ENCODE measurements around the gene CR2.
"Not testable (repeated sequence)": the region's sequence is repeated elsewhere in the genome, so short reads cannot be mapped to it uniquely, and the experiment has no call there.

The CR2 gene

DNA sequence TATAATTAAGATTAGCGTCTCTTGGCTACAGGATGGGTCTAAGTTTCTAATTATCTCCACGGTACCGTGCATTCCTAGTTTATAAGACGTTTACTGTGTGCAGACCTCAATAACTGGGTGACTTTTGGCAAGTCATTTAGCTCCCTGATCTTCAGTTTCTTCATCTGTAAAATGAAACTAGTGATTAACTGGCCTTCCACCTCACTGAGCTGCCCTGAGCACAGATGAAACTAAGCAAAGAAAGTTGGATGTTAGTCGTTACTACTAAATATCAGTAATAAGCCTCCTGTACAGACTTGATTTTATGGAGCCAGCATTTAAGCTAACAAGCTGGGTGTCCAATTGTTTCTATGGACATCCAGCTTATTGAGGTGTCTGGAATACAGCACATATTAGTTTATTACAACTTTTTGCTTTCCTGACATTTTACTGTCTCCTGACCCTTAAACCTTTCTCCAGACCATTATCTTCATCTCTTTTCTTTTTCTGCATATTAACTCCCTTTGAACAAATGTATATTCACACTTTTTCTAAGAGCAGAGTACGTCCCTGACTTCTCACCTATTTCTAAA is 1.1 kb downstream of the CR2 start:
- DNase-seq, result no peak

DNA sequence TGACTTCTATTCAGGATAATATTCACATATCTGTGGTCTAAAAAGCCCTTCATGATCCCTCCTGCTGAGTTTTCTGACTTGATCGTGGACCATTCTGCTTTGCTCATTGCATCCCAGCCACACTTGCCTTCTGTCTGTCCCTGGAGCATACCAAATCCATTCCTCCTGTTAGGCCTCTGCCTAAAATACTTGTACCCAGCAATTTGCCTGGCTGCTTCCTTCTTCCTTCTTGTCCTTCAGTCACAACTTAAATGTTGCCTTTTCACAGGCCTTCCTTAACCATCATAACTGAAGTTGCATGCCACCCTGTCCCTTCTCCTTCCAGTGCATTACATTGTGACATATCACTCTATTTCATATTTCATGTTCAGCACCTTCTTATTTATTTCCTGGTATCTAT is 4.3 kb downstream of the CR2 start:
- DNase-seq, result no peak

DNA sequence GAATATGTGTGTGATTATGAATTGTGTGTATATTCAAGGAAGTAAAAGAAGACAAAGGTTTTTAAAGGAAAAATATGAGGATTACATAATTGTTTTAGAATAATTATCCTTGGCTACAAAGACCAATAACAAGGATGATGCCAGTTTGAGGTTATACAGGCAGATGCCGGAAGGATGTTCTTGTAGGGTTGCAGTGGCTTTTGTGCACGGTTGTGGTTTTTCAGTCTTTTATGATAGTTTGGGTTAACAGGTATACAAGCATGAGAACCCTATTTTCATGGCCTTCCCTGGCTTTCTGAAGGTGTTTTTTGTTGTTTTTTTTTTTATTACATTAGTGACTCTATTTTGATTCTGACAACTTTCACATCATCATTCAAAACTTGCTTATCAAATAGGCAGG is 4.9 kb downstream of the CR2 start:
- DNase-seq, result no peak

DNA sequence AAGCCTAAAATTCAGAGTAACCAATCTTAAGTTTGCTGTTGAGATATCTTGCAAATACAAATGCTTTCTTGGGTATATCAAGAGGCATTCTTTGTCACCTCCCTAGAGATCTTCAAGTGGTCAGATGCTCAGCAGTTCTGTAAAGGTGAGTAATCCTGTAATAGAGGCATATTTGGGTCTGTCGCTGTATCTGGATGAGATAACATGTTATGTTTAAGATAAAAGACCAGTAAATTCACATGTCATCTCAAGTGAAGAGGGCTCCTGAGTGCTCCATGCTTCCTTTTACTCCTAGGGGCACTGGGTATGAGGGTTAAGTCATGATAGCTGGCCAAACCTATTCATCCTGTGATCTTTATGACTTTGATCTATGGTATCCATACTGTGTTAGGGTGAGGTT is 7.5 kb downstream of the CR2 start:
- no peak for DNase-seq

DNA sequence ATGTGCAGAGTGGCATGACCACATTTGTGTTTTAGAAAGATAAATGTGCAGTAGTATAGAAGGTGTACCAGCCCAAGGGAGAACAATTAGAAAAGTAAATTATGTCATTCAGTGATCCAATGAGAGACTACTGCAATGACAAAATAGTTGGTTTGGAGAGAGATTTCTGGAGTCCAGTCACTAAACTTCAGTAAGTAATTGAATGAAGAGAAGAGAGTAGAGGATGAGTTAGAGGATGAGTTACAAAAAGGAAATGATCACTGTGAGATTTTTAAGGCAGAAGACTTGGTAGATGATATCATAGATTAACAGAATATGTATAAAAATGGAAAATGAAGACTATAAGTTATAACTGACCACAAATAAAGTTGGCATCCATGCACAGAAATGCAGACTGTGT is 8.4 kb downstream of the CR2 start:
- no peak for DNase-seq

DNA sequence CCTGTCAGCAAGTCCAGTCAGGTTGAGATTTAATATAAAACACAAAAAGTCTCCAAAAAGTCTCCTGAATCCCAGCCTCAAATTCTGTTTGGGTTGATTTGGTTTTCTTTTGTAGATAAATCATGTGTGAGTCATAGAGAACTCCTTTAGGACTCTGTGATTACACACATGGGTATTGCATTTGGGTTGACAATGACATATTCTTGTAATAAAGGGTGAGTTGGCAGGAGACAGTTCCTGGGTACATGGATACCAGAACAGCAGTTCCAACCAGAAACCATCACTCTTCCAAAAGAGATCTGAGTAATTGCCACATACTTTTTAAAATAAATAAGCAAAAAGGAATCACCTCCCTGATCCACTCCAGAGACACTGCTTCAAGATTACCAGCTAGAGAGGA is 8.9 kb downstream of the CR2 start:
- no peak for DNase-seq

DNA sequence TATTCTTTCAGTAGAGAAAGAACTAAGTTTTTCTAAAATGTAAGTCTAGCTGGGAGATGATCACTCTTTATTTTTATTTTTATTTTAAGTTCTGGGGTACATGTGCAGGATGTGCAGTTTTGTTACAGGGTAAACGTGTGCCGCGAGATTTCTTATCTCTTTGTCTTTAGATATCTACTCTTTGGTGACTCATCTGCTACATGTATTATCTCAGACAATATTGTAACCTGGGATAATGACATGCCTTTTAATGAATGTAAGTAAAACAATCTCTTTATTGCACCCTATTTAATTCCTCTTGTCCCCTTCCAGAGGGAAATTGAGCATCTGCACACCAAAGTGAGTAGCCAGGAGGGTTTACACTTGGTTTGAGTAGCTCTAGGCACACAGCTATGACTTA is 9.4 kb downstream of the CR2 start:
- DNase-seq, result no peak

DNA sequence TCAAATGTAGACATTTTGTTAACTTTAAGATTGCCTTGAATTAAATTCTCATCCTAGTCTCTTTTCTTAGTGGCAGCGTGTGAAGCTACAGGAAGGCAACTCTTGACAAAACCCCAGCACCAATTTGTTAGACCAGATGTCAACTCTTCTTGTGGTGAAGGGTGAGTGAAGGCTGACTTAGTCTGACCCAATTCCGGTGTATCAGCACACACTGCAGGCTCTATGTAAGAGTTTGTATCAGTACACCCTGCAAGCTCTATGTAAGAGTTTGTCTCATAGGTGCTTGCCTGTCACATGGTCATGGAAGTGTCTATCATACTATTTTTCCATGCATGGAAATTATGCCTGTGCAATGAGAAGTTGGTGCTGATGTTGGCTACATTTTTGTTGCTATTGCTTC is 16.8 kb downstream of the CR2 start:
- no peak for DNase-seq

DNA sequence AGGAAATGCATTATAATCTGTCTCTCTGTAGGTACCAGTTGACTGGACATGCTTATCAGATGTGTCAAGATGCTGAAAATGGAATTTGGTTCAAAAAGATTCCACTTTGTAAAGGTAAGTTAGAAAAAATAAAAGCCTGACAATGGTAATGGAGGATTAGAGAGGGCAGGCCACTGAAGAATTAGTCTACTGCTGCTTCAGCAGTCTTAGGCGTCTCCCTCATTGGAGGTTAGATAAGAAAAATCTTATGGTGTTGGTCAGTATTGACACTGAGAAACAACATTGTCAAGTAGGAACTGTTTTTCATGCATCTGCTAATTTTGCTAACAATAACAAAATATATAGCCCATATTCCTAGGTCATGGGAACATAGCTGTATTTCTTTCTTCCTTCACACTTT is 20.1 kb downstream of the CR2 start:
- no peak for DNase-seq

DNA sequence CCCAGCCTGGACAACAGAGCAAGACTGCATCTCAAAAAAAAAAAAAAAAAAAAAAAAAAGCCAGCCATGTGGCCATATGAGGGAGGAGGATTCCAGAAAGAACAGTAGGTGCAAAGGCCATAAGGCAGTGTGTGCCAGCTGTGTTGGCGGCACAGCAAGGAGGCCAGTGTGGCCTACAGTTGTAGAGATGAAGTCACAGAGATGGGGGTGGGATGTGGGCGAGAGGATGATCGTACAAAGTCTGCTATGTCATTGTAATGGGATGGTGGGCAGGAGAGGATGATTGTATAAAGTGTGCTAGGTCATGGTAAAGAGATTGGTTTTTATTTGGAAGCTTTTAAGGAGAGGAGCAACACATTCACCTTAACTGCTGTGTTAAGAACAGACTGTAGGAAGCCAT is 32.1 kb downstream of the CR2 start:
- no peak for DNase-seq

DNA sequence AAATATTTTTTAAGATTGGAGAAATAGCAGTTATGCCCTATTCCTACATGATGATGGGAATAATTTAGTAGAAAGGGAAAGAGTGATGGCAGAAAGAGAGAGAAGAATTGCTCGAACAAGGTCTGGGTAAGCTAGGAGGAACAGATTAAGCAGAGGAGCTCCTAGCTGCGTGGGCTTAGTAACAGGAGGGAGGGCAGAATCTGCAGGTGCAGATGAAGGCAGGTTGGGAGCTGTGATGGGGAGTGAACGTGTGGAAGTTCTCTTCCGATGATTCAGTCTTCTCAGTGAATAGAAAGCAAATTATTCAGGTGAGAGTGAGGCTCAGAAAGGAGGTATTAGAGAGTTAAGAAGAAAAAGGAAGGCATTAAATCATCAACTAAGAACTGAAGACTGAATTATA is 33.5 kb downstream of the CR2 start:
- no peak for DNase-seq

DNA sequence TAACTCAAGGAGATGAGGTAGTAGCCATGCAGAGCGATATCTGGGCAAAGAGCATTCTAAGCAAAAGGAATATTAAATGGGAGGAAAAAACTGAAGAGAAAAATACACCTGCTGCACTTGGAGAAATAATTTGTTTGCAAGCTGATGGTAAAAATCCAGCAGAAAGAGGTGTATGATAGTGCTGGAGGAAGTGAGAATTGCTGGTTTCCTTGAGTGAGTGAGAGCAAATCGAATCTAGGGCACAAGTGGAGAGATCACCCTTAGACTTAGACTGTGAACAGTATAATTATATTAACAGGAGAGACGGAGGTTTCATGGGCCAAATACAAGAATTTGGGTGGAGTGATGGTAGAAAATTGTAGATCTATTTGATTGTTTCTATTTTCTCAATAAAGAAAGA is 39.1 kb downstream of the CR2 start:
- no peak for DNase-seq

DNA sequence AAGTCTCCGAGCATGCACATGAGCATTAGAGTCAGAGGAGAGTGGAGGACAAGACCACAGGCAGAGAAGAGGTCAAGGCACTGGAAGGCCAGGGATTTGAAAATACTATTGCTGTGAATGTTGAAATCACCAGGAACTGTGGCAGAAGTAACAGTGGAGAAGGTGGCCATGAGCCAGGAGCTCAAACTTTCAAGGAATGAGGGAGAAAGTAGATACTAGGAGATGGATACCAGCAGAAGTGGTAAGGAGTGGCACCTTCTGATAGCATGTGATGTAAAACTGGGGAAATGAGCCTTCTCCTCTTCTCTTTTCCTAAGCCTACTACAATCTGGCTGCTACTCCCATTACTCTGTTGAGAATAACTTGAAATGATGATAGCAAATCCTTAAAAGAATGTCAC is 40.0 kb downstream of the CR2 start:
- no peak for DNase-seq

DNA sequence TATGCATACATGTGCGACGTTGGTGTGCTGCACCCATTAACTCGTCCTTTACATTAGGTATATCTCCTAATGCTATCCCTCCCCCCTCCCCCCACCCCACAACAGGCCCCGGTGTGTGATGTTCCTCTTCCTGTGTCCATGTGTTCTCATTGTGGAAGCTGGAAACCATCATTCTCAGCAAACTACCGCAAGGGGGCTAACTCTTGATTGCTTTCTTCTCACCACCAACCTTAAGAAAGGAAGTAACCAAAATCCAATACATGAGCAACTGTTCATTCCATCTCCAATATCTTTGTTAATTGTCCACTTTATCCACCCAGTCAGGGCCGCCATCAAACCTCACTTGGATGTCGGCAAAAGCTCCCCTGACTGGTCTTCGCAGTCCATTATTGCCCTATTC is 41.2 kb downstream of the CR2 start:
- DNase-seq, result not testable (repeated sequence)

DNA sequence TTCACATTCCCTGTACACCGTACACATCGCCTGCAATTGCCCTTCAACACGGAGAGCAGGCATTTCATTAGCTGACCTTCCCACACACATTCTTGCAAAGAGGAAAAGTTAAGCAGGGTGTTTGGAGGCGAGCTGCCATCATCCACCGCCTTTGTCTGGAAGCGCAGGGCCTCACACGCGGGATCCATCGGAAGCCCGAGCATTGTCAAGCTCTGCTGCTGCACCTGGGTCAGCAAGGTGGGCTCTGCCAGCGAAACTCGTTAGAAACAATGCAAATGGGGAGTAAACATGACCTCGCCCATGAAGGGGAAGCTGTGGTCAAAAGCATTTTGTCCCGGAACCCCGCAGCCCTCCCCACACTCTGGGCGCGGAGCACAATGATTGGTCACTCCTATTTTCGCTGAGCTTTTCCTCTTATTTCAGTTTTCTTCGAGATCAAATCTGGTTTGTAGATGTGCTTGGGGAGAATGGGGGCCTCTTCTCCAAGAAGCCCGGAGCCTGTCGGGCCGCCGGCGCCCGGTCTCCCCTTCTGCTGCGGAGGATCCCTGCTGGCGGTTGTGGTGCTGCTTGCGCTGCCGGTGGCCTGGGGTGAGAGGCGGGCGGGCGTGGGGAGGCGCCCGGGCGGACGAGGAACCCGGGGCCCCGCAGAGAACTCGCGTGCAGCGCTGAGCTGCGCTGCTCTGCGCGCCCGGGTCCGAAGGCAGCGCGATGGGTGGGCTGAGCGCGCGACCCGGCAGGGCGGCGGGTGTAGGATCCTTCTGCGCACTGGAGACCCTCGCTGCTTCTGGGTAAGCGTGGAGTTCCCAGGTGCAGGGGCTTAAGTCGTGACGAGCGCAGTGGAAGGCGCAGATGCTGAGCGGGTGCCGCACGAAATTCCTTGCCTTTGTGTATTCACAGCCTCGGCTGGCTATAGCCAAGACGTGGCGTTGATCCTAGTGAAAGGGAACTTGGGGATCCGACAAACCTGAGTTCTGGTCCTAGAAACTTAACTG is 42.0 kb downstream of the CR2 start, which contains the start of gene CR1:
TSS of gene CR1 (plus strand) at position 357 of the 992 bp plus-strand sequence. CDS start at position 468, 111 bp downstream.
- DNase-seq, result no peak

DNA sequence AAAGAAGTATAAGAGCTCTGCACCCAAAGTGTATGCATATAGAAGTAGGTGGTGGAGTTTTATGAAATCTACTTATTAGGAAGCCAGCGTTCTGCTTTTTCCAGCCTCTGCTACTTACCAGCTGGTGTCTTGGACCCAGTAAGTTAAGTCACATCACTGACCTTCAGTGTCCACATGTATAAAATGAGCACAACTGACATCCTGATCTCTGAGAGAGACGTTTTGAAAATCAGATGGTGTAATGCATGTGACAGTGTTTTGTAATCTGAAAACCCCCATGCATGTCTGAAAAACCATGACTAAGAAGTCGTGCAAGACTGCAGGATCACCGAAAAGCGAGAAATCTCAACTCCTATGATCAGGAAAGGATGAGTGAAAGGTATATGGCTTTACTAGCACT is 43.8 kb downstream of the CR2 start:
- no peak for DNase-seq

DNA sequence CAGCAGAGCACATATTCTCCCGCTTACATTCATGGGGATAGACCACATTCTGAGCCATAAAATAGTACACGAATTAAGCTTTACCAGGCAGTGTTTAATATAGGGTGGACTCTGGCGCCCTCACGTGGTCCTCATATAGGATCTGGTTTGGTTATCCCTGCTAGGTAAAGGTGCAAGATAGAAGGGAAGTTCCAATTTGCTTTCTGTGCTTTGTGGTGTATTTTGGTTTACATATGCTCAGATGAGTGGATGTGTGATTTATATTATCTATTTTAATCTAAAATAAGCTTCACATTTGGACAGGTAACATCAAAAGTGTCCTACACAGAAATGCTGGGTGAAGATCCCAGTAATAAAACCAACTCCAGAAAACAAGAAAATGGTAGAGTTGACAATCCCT is 45.4 kb downstream of the CR2 start:
- peak; percentile 77 for DNase-seq

DNA sequence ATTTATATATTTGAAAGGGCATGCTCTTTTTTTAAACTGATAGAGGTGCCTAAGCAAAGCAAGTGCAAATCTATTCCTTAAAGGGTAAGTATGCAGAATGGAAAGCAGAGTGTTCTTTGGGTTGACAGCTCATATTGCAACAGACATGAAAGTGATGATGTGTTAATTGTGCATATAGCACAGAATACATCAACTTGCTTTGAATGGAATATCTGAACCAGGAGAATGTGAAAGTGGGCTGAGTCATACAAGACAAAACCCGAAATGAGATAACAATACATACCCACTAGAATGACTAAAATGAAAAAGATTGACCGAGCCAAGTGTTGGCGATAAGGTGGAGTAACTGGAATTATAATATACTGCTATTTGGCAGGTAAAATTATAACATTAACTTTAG is 46.2 kb downstream of the CR2 start:
- DNase-seq, result no peak

DNA sequence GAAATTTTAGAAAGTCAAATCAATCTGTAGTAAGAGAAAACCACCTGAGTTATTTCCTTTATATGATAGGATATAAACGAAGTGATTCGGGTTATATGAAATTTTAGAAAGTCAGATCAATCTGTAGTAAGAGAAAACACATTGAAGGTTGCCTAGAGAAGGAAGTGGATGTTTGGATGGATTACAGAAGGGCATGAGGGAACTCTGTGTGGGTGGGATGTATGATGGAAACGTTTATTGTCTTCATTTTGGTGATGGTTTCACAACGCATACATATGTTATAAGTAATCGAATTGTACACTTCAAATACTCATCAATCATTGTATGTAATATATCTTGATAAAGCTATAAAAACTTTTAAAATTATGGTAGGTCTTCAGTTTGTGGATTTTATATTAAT is 46.9 kb downstream of the CR2 start:
- no peak for DNase-seq

DNA sequence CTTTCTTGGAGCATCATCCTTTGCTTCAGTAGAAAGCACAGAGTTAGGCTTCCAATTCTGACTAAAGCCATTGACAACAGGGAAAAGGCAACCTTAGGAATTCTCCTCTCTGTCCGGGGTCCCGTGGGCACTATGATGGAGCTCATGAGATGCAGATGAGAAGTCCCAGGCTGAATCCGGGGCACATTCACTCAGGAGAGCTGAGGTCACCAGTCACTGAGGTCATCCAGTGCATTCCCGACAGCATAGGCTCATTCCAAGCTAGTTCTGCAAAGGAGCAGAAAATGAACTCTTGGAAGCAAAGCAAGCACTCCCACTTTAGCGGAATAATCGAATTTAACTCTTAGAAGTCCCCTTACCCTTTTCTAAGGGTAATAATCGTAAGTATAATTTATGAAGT is 48.6 kb downstream of the CR2 start:
- no peak for DNase-seq

DNA sequence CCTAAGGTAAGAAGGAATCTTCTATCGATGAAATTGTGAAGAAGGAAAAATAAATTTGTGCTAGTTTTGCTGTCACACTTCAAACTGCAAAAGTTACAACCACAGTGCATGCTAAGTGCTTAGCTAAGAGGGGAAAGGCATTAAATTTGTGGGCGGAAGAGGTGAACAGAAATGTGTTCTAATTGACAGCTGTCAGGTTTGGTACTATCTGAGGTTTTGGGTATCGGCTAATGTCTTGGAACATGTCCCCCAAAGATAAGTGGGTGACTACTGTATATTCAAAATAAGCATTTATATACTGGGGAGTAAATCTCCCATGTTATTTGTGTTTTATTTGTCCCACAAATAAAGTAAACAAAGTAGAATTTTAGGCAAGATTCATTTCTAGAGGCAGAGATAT is 49.8 kb downstream of the CR2 start:
- no peak for DNase-seq

DNA sequence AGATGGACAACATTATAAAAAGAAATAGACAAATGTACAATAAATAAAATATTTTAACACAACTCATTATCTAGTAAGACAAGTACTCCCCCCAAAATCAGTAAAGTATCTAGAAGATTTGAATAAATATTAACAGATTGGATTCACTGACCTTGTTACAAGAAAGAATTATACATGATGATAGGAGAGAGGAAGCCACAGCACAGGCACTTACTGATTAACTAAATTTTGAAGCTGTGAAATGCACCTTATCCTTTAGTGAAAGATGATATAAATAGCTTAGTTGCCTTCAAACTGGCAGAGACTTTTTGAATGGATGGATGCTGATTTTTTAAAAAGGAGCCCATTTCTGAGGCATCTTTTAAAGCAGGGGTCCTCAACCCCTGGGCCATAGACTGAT is 50.3 kb downstream of the CR2 start:
- no peak for DNase-seq

DNA sequence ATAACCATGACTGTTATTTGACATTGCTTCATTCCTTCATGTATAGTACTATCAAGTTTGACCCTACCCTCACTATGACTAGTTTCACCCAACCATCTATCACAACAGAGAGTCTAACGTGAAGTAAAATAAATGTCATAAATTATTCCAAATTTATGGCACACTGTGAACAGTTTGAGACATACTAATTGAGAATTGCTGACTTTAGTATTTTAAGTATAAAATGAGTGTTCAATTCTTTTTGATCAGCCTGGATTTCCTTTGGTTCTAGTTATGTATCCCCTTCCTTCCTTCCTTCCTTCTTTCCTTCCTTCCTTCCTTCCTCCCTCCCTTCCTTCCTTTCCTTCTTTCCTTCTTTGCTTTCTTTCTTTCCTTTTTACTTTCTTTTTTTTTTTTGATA is 56.3 kb downstream of the CR2 start:
- no peak for DNase-seq

DNA sequence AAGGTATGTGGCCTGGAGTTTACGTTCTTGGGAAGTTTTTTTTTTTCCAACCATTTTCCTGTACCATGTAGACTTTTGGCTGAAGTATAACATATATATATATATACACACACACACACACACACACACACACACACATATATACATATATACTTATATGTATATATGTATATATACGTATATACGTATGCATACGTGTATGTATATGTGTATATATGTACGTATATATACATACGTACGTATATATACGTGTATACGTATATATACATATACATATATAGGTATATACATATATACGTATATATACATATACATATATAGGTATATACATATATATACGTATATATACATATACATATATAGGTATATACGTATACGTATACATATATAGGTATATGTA is 60.8 kb downstream of the CR2 start:
- DNase-seq, result no peak

DNA sequence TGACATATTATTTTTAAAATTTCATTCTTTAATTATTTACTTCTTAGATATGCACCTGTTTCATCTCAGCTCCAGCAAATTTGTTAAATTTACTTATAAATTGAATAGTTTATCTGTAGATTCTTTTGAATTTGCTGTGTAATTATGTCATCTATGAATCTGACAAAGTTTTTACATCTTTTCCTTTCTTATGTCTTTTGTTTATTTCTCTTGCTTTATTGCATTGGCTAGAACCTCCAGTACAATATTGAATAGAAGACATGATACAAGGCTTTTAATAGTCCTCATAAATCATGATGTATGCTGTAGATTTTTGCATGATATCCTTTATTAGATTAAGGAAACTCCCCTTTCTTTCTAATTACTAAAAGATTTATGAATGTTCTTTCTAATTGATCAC is 62.6 kb downstream of the CR2 start:
- no peak for DNase-seq
